ENCODE data around the gene PSMD12. TPM values are rescaled to one million over a fixed set of nuclear protein-coding genes. Genes with fewer than 3 reads are reported as not detected.
"Not testable (repeated sequence)": the region's sequence is repeated elsewhere in the genome, so short reads cannot be mapped to it uniquely, and the experiment has no call there.

Gene PSMD12
- total and polyA plus RNA-seq, 2 donors (not counting 3 experiments of a cell fraction or from before 2014, with no cell fraction given) = 14.1 to 73.0 TPM

DNA sequence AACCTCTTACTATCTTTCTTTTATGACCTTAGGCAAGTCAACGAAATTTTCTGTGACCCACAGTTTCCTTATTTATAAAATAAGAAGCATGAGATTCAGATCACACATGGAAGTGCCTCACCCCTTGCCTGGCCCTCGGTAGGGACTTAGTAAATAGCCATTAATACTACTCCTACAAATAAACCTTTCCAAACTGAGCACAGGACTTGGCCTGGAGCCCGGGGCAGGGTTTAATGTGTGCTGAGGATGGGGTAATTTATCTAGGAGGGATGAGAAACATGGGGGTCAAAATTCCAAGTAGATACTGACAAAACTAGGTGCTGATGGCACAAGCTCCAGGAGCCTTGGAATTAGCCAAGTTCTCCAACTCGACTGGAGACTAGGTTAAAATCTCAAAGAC is 45.7 kb upstream of the PSMD12 start:
- intact Hi-C loops (cut with micrococcal nuclease) (no loop called here), dilution Hi-C loops (cut with MboI; ENCODE audit: extremely low pct_ligation_motif_present, low sequenced_read_pairs) (no loop called here)
- Histone ChIP-seq H3K36me3 (ENCODE audit: control insufficient read depth in 2 of 2, extremely low read depth in 1 of 2, insufficient read depth in 2 of 2, low read length in 2 of 2) (no peaks in the 10 kb centered on the region), H3K27ac (ENCODE audit: insufficient read depth, low read depth, low read length) (no peak overlapping the region), H3K27me3 (ENCODE audit: control insufficient read depth in 2 of 2, insufficient read depth in 2 of 2, low read length in 2 of 2) (no peaks in the 10 kb centered on the region), H3K4me1 (ENCODE audit: control insufficient read depth, extremely low read depth, insufficient read depth, low read length) (no peaks in the 10 kb centered on the region), H3K79me2 (ENCODE audit: control insufficient read depth, insufficient read depth, low read length) (no peaks in the 10 kb centered on the region), H3K4me3 (replicated peaks in 1 of 3; ENCODE audit: insufficient read depth in 1 of 3, low read depth in 1 of 3, low read length in 3 of 3) (no peak overlapping the region), H3K9me1 (replicated peaks; ENCODE audit: control insufficient read depth, extremely low read depth, insufficient read depth, low read length) (no peaks in the 10 kb centered on the region), H3K9ac (replicated peaks; ENCODE audit: extremely low read depth, insufficient read depth, low read length) (no peak overlapping the region), H2AFZ (ENCODE audit: low read depth, low read length) (no peak overlapping the region), H3K9me3 (replicated peaks; ENCODE audit: control insufficient read depth, insufficient read depth, low read length) (no peaks in the 10 kb centered on the region), H4K20me1 (replicated peaks; ENCODE audit: control insufficient read depth, extremely low read depth, insufficient read depth, low read length) (peaks cover 2% of the 10 kb centered on the region), H3K4me2 (ENCODE audit: insufficient read depth, low read length) (no peak overlapping the region)
- no TSS peak for BruUV-seq (replicated peaks)
- TF ChIP-seq JUN (IDR thresholded peaks at IDR 0.05; ENCODE audit: borderline replicate concordance, insufficient read depth, insufficient read length, low read depth) (no peak), MYC (IDR thresholded peaks at IDR 0.05; ENCODE audit: low read depth, low read length) (no peak), POLR2A (IDR thresholded peaks at IDR 0.05; ENCODE audit: low read depth, low read length) (no peak), EZH2 (IDR thresholded peaks at IDR 0.05; ENCODE audit: borderline replicate concordance, low read depth, low read length, severe bottlenecking) (no peak)
- TF ChIP-seq, protein P1, sequence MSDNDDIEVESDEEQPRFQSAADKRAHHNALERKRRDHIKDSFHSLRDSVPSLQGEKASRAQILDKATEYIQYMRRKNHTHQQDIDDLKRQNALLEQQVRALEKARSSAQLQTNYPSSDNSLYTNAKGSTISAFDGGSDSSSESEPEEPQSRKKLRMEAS (IDR thresholded peaks at IDR 0.05; ENCODE audit: insufficient read depth, insufficient read length) = no peak
- TF ChIP-seq, protein P2, sequence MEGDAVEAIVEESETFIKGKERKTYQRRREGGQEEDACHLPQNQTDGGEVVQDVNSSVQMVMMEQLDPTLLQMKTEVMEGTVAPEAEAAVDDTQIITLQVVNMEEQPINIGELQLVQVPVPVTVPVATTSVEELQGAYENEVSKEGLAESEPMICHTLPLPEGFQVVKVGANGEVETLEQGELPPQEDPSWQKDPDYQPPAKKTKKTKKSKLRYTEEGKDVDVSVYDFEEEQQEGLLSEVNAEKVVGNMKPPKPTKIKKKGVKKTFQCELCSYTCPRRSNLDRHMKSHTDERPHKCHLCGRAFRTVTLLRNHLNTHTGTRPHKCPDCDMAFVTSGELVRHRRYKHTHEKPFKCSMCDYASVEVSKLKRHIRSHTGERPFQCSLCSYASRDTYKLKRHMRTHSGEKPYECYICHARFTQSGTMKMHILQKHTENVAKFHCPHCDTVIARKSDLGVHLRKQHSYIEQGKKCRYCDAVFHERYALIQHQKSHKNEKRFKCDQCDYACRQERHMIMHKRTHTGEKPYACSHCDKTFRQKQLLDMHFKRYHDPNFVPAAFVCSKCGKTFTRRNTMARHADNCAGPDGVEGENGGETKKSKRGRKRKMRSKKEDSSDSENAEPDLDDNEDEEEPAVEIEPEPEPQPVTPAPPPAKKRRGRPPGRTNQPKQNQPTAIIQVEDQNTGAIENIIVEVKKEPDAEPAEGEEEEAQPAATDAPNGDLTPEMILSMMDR (IDR thresholded peaks at IDR 0.05; ENCODE audit: extremely low read depth in 1 of 2, insufficient read depth in 1 of 2, low read depth in 1 of 2, low read length in 2 of 2) = no peak
- DNase-seq (ENCODE audit: low read depth, low spot score) (no peak), FAIRE-seq (no peak)
- ChIA-PET POLR2A (no interaction called here), CTCF (interaction anchor here (1.2 kb wide), 1 partner anchor 12 kb away, joined by 3 read pairs; no protein-coding TSS in a partner anchor)

DNA sequence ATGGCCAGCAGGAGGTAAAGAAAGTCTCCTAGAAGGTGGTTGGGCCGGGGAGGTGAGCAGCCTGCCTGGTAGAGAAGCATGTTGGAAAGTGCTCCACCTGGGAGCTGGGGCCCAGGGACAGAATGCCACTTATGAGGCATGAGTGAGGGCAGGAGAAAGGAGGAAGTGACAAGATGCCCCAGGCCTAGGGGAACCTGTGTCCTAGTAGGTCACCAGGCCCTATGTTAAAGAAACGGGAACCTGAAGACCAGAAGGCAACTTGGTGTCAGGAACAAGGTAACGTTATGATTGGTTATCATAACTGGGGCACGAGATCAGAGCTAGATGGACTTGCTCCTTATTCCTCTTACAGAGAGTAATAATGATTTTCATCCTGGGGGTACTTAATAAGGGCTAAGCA is 45.0 kb upstream of the PSMD12 start:
- no peaks in the 10 kb centered on the region for H3K9me1 ChIP-seq (replicated peaks; ENCODE audit: control insufficient read depth, extremely low read depth, insufficient read depth, low read length)
- DNase-seq (ENCODE audit: low read depth, low spot score) = no peak
- no TSS peak for BruUV-seq (replicated peaks)
- FAIRE-seq = no peak
- TF ChIP-seq GATA2 (IDR thresholded peaks at IDR 0.05; ENCODE audit: insufficient read depth, insufficient read length, low read depth, low read length) (no peak), MYC (IDR thresholded peaks at IDR 0.05; ENCODE audit: low read depth, low read length) (no peak)
- TF ChIP-seq, protein P1 (IDR thresholded peaks at IDR 0.05; ENCODE audit: insufficient read depth, insufficient read length) = no peak
- H3K9me3 ChIP-seq (replicated peaks; ENCODE audit: control insufficient read depth, insufficient read depth, low read length) = no peaks in the 10 kb centered on the region
- dilution Hi-C loops (cut with MboI; ENCODE audit: extremely low pct_ligation_motif_present, low sequenced_read_pairs) (no loop called here), intact Hi-C loops (cut with micrococcal nuclease) (no loop called here)
- no peak overlapping the region for H2AFZ ChIP-seq (ENCODE audit: low read depth, low read length)
- no peaks in the 10 kb centered on the region for H3K79me2 ChIP-seq (ENCODE audit: control insufficient read depth, insufficient read depth, low read length)
- CTCF ChIA-PET = interaction anchor here (1.2 kb wide), 1 partner anchor 11 kb away, joined by 3 read pairs; no protein-coding TSS in a partner anchor
- H4K20me1 ChIP-seq (replicated peaks; ENCODE audit: control insufficient read depth, extremely low read depth, insufficient read depth, low read length) = peaks cover 2% of the 10 kb centered on the region
- H3K9ac ChIP-seq (replicated peaks; ENCODE audit: extremely low read depth, insufficient read depth, low read length) = no peak overlapping the region
- POLR2A ChIA-PET = no interaction called here
- no peaks in the 10 kb centered on the region for H3K27me3 ChIP-seq (ENCODE audit: control insufficient read depth in 2 of 2, insufficient read depth in 2 of 2, low read length in 2 of 2)
- no peak overlapping the region for H3K4me3 ChIP-seq (replicated peaks in 1 of 3; ENCODE audit: insufficient read depth in 1 of 3, low read depth in 1 of 3, low read length in 3 of 3)
- no peak overlapping the region for H3K4me2 ChIP-seq (ENCODE audit: insufficient read depth, low read length)
- H3K4me1 ChIP-seq (ENCODE audit: control insufficient read depth, extremely low read depth, insufficient read depth, low read length) = no peaks in the 10 kb centered on the region
- no peaks in the 10 kb centered on the region for H3K36me3 ChIP-seq (ENCODE audit: control insufficient read depth in 2 of 2, extremely low read depth in 1 of 2, insufficient read depth in 2 of 2, low read length in 2 of 2)
- H3K27ac ChIP-seq (ENCODE audit: insufficient read depth, low read depth, low read length) = no peak overlapping the region

DNA sequence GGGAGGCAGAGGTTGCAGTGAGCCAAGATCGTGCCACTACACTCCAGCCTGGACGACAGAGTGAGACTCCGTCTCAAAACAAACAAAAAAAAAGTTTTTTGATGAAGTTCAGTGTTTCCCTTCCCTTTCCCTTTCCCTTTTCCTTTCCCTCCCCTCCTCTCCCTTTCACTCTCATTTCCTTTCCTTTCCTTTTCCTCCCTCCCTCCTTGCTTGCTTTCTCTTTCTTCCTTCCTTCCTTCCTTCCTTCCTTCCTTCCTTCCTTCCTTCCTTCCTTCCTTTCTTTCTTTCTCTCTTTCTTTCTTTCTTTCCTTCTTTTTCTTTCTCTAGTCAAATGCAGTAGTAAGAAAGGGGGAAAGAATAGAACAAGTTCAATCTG is 42.1 kb upstream of the PSMD12 start:
- H3K9me3 ChIP-seq (replicated peaks; ENCODE audit: control insufficient read depth, insufficient read depth, low read length); H3K79me2 ChIP-seq (ENCODE audit: control insufficient read depth, insufficient read depth, low read length); H4K20me1 ChIP-seq (replicated peaks; ENCODE audit: control insufficient read depth, extremely low read depth, insufficient read depth, low read length); H3K4me1 ChIP-seq (ENCODE audit: control insufficient read depth, extremely low read depth, insufficient read depth, low read length); H3K9ac ChIP-seq (replicated peaks; ENCODE audit: extremely low read depth, insufficient read depth, low read length); FAIRE-seq; H3K4me2 ChIP-seq (ENCODE audit: insufficient read depth, low read length); H3K27ac ChIP-seq (ENCODE audit: insufficient read depth, low read depth, low read length); dilution Hi-C loops (cut with MboI; ENCODE audit: extremely low pct_ligation_motif_present, low sequenced_read_pairs); intact Hi-C loops (cut with micrococcal nuclease); POLR2A ChIA-PET; H3K9me1 ChIP-seq (replicated peaks; ENCODE audit: control insufficient read depth, extremely low read depth, insufficient read depth, low read length); BruUV-seq (replicated peaks); H2AFZ ChIP-seq (ENCODE audit: low read depth, low read length); H3K4me3 ChIP-seq (replicated peaks in 1 of 3; ENCODE audit: insufficient read depth in 1 of 3, low read depth in 1 of 3, low read length in 3 of 3); DNase-seq (ENCODE audit: low read depth, low spot score); H3K36me3 ChIP-seq (ENCODE audit: control insufficient read depth in 2 of 2, extremely low read depth in 1 of 2, insufficient read depth in 2 of 2, low read length in 2 of 2); H3K27me3 ChIP-seq (ENCODE audit: control insufficient read depth in 2 of 2, insufficient read depth in 2 of 2, low read length in 2 of 2): not testable (repeated sequence)
- CTCF ChIA-PET = interaction anchor here (0.6 kb wide), 1 partner anchor 186 kb away, joined by 3 read pairs; no protein-coding TSS in a partner anchor
